ENCODE measurements around the gene LRRC4B. TPM values are rescaled to one million over a fixed set of nuclear protein-coding genes. Genes with fewer than 3 reads are reported as not detected.

The LRRC4B gene
- total RNA-seq, 1 donor from 2014 or later: not detected

- H3K36me3 Mint-ChIP-seq (ENCODE audit: low read depth, unreplicated experiment): no peaks in the 10 kb centered on the region
- no peak overlapping the region for H3K4me3 Mint-ChIP-seq (ENCODE audit: unreplicated experiment)
- H3K27me3 Mint-ChIP-seq (ENCODE audit: low read depth, unreplicated experiment): no peaks in the 10 kb centered on the region
- no peaks in the 10 kb centered on the region for H3K27me3 ChIP-seq (ENCODE audit: insufficient read depth, low read length)
- no peak overlapping the region for H3K27ac ChIP-seq (ENCODE audit: low read depth, low read length)
- H3K36me3 ChIP-seq (ENCODE audit: insufficient read depth, low read length): no peaks in the 10 kb centered on the region
- no peaks in the 10 kb centered on the region for H3K4me1 Mint-ChIP-seq (ENCODE audit: low read depth, unreplicated experiment)
- H3K4me3 ChIP-seq (ENCODE audit: insufficient read depth, low read depth, low read length): no peak overlapping the region
- H3K9ac ChIP-seq (ENCODE audit: low read length): no peak overlapping the region
- no peaks in the 10 kb centered on the region for H3K9me3 ChIP-seq (ENCODE audit: insufficient read depth, low read depth, low read length)
- H3K27ac Mint-ChIP-seq (ENCODE audit: unreplicated experiment): no peak overlapping the region
- no peak overlapping the region for H2AFZ ChIP-seq (ENCODE audit: low read depth, low read length)
- FAIRE-seq (no peak), DNase-seq (ENCODE audit: low read depth) (no peak)
- peaks cover 23% of the 10 kb centered on the region for H3K9me3 Mint-ChIP-seq (ENCODE audit: unreplicated experiment)
- H4K20me1 ChIP-seq (ENCODE audit: insufficient read depth, low read length): no peaks in the 10 kb centered on the region
- peaks cover 9% of the 10 kb centered on the region for H3K79me2 ChIP-seq (ENCODE audit: insufficient read depth, low read length)
- TF ChIP-seq EZH2 (IDR thresholded peaks at IDR 0.05; ENCODE audit: insufficient read depth, low read length) (no peak), CTCF (IDR thresholded peaks at IDR 0.05; ENCODE audit: insufficient read depth, low read depth, low read length) (no peak)
- no peak overlapping the region for H3K4me2 ChIP-seq (ENCODE audit: low read length)
- peaks cover 4% of the 10 kb centered on the region for H3K4me1 ChIP-seq (ENCODE audit: insufficient read depth, low read length)
Observed at GRCh38 chr19:50506700-50507099, 61.5 kb downstream of the LRRC4B start.

GRCh38 chr19:50505856-50506611 is 62.2 kb downstream of the LRRC4B start:
- Histone ChIP-seq H2AFZ (ENCODE audit: low read depth, low read length) (no peak overlapping the region), H3K4me2 (ENCODE audit: low read length) (no peak overlapping the region), H3K4me1 (ENCODE audit: insufficient read depth, low read length) (peaks cover 4% of the 10 kb centered on the region), H3K36me3 (ENCODE audit: insufficient read depth, low read length) (no peaks in the 10 kb centered on the region), H3K9me3 (ENCODE audit: insufficient read depth, low read depth, low read length) (no peaks in the 10 kb centered on the region), H3K4me3 (ENCODE audit: insufficient read depth, low read depth, low read length) (no peak overlapping the region), H3K9ac (ENCODE audit: low read length) (no peak overlapping the region), H4K20me1 (ENCODE audit: insufficient read depth, low read length) (no peaks in the 10 kb centered on the region), H3K27ac (ENCODE audit: low read depth, low read length) (no peak overlapping the region), H3K79me2 (ENCODE audit: insufficient read depth, low read length) (peaks cover 9% of the 10 kb centered on the region), H3K27me3 (ENCODE audit: insufficient read depth, low read length) (no peaks in the 10 kb centered on the region)
- Mint-ChIP-seq H3K27ac (ENCODE audit: unreplicated experiment) (no peak overlapping the region), H3K36me3 (ENCODE audit: low read depth, unreplicated experiment) (no peaks in the 10 kb centered on the region), H3K27me3 (ENCODE audit: low read depth, unreplicated experiment) (no peaks in the 10 kb centered on the region), H3K4me3 (ENCODE audit: unreplicated experiment) (no peak overlapping the region), H3K9me3 (ENCODE audit: unreplicated experiment) (peaks cover 21% of the 10 kb centered on the region), H3K4me1 (ENCODE audit: low read depth, unreplicated experiment) (no peaks in the 10 kb centered on the region)
- FAIRE-seq (no peak), DNase-seq (ENCODE audit: low read depth) (no peak)
- TF ChIP-seq EZH2 (IDR thresholded peaks at IDR 0.05; ENCODE audit: insufficient read depth, low read length) (no peak), CTCF (IDR thresholded peaks at IDR 0.05; ENCODE audit: insufficient read depth, low read depth, low read length) (no peak)

All from astrocyte (in vitro differentiated cells and primary cell).